CD4-positive, alpha-beta T cell treated with Interleukin-15 for 1 hour (primary cell): ENCODE data around the gene GHRHR.

Experiments
- DNase-seq: peaks from one replicate; pipeline ENCODE4 v3.0.0-alpha.2; 2020

Gene GHRHR

DNA sequence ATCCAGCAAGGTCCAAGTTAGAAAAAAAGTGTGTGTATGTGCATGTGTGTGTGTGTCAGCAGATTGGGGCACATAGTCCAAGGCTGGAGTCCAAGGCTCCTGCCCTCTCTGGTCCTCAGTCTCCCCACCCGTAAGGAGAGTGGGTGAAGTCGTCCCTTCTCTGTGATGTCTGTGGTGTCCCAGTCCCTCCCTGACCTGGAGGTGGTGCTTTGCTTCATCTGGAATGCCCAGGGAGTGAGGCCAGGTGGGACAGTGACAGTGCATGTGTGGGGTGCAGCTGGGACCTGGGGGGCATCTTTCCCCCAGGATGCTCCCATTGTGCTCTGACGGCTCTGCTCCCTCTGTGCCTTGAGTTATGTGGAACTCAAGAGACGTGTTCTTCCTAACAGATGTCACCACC is 34.1 kb upstream of the GHRHR start:
- no peak for DNase-seq

- DNase-seq = no peak
Observed at GRCh38 chr7:30930621-30931020, 33.1 kb upstream of the GHRHR start.

DNA sequence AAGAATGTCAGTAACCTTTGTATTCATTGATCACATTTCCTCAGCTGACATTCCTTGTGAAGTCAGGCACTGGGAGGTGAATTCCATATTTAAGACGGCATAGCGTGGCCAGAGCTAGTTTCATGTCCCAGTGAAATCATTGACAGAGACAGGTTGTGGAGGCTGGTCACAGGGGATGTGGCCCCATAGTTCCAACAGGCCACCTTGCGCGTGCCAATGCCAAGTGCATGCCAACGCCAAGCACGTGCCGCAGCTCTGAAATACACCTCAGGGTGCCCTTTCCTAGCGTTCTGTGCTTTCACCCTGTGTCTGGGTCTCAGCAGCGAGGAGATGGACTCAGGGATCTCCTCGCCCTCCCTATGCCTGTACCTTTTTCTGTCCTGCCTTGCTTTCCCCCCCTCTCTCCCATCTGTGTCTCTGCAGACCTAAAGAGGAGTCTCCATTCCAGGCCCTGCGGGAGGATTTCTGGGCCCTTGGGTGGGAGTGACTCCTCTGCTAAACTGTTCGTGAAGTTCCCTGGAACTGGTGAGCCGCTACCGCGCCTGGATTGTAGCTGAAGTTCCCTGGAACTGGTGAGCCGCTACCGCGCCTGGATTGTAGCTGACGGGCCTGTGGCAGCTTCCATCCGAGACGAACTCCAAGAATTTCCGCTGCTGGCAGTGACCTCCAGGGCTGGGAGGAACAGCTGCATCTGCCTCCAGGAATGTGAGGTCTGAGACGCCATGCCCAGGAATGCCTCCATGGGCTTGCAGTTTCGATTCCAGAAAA is 32.4 kb upstream of the GHRHR start:
- DNase-seq = no peak

DNA sequence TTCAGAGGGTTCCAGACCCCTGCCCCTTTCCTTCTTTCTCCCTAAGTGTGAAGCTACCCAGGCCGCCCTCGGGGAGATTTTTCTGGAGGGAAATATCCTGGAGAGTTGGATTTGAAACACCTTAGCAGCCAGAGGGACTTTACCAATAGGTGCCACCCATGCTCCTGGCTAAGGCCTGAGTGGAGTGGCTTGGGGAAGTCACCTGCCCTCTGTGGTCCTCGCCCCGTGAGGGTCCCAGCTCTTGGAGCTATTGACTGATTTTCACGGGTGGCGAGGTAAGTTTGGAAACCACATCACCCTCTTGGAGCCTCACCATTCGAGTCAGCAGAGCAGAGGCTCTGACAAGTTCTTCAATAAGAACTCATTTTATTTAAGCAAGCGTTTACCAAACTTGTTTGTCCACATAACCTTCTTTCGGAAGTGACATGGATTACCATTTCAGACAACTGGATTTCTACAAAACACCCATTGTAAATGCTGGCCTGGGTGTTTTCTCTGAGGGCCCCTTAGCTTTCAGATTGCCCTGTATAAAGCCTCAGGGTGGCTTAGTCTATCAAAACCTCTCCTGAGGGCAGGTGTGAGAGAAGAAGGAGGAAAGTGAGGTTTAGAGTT is 31.7 kb upstream of the GHRHR start:
- no peak for DNase-seq

DNA sequence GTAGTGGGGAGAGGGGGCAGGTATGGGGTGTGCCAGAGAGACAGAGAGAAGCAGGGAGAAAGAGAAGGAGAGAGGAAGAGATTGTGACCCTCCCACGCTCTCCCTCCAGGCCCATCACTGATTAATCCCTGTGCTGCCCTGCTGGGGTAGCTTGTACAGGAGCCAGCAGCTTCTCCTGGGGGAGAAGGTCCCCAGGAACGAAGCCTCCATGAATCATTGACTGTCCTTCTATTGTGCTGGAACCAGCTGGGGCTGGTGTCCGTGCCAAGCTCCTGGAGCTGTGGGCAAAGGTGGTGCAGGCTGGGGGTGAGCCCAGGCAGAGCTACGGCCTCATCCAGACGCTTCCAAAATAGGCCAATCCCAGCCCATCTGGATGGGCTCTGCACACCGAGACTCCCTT is 31.2 kb upstream of the GHRHR start:
- no peak for DNase-seq

DNA sequence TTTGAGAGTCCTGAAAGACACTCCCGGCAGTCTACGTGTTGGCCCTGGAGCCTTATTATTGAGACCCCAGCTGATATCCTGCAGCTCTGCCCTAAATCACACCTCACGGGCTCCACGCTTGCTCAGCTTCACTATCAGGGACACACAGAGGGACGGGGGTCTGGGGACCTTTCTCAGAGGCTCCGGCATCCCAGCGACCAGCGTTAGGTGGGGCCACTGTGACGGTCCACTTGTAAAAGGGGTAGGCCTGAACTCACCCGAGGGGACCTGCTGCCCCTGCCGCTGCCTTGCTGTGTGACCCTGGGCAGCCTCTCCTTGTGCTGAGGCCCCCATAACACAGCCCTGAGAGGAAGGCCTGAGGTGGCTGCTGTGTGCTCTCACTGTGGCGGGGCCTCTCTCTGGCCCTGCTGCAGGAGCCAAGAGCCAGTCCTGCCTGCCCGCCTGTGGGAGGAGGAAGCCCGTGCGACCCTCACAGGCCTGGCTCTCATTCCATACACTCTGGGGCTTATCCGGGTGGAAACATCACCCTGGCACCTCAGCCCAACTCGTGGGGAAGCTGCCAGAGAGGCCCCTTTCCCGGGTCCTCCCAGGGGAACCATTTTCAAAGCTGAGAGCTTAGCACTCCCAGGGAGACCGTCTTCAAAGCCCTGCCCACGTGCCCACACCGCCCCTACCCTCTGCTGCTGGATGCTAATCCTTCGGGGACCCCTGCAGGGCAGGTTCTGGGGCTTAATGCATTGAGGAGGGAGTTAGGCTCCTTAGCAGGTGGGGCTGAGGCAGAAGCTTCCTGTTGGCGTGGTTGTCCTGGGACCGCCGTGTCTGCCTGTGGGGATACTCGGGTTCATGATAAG is 30.4 kb upstream of the GHRHR start:
- DNase-seq = no peak

- DNase-seq = no peak
Observed at GRCh38 chr7:30934225-30934624, 29.5 kb upstream of the GHRHR start.

DNA sequence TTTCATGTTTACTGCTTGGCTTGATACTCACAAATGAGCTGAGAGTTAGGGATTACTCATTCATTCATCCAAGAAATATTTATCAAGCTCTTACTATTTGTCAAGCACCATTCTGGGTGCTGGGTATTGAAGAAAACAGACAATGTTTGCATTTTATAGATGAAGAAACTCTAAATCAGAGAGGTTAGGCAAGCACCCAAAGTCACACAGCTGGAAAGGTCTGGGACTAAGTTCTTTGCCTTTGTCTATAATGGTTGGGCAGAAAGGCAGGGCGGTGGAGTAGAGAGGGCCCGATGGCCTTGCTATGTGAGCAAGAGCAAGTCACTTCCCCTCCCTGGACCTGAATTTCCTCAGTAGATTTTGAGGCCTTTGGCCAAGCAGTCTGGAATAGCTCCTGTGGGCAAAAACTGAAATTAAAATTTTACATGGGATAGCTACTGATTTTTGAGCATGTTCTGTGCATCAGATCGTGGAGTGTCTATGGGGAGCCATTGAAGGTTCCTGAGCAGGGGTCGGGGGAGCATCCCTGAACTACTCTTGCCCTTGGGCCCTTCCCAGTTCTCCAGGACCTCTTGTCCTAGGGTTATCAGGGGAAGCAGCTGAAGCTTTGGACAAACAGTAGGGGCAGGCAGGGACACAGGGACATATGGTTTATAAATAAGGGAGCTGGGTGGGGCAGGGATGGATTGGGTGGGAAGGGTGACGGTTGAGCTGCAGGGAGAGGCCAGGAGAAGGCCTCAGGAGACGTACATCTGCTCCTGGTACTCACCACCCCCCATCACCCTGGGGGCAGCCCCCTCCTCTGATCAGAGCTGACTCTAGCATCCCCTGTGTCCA is 28.8 kb upstream of the GHRHR start:
- no peak for DNase-seq

- DNase-seq = no peak
Observed at GRCh38 chr7:30935569-30935877, 28.2 kb upstream of the GHRHR start.

- DNase-seq = no peak
Observed at GRCh38 chr7:30936650-30937245, 27.0 kb upstream of the GHRHR start.

DNA sequence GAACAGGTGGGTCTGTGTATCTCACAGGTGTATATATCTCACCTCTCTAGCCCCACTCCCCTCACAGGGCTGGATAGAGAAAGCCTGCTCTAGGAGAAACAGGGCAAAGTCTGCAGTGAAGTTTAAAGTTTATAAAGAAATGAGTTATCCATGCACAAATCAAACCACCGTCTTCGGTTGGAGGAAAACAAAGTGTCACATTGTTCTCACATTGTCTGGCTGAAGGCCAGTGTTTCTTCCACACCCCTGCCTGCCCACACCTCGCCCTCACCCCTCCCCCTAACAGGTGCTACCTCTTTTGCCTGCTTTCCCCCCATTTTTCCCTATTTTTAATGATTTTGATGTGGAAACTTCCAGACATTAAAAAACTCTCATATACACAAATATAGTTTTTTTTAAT is 26.3 kb upstream of the GHRHR start:
- DNase-seq = no peak

GRCh38 chr7:30938435-30939316 is 25.1 kb upstream of the GHRHR start:
- DNase-seq = no peak

GRCh38 chr7:30941582-30942323 is 22.0 kb upstream of the GHRHR start:
- DNase-seq = no peak

GRCh38 chr7:30950197-30950596 is 13.6 kb upstream of the GHRHR start:
- DNase-seq = no peak

GRCh38 chr7:30954914-30955313 is 8.8 kb upstream of the GHRHR start:
- DNase-seq = no peak

DNA sequence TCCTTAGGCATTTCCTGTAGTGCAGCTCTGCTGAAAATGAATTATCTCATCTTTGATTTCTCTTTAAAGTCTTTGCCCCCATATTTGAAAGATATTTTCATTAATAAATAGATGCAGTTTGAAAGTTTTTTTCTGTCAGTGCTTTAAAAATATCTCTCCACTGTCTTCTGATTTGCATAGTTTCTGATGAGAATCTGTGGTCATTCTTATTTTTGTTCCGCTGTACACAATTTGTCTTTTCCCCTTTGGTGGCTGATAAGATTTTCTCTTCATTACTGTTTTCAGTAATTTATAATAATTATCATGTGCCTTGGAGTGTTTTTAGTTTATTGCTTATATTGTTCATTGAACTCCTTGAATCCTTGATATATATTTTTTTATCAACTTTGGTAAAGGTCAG is 7.0 kb upstream of the GHRHR start:
- no peak for DNase-seq

GRCh38 chr7:30965372-30965771 is 1.6 kb downstream of the GHRHR start:
- no peak for DNase-seq

DNA sequence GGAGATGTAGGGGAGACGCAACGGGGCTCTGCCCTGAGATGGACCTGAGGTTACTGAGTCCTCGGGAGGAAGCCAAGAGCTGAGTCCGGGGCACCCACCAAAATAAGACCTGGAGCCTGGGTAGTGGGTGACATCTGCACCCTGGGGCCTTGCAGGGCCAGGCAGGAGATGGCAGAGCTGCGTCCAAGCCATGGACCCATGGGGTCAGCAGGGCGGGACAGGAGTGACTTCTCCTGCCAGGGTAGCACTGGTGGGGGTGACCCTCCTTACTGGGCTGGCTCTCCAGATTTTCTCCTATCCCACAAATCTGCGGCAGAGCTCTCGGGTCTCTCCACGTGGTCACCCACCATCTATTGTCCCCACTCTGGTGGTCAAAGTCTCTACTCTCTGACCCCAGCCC is 2.1 kb downstream of the GHRHR start:
- no peak for DNase-seq

- DNase-seq = no peak
Observed at GRCh38 chr7:30968294-30968693, 4.5 kb downstream of the GHRHR start.

GRCh38 chr7:30968747-30969603 is 5.2 kb downstream of the GHRHR start:
- DNase-seq = no peak
